OCI-LY1 (cell line): ENCODE results near the gene FCSK.

ENCODE experiments used
- H2AFZ ChIP-seq: fragments of 200-600 bp; sonication (generic), shearing (Covaris generic); 2 replicates; pipeline ENCODE4 v1.6.0; 2014; ENCODE audit warnings: antibody characterized with exemption, mild to moderate bottlenecking, low read length
- H3F3A ChIP-seq: fragments of 200-600 bp; sonication (generic), shearing (Covaris generic); 2 replicates; pipeline ENCODE4 v1.6.0; 2014; ENCODE audit warnings: mild to moderate bottlenecking, antibody characterized with exemption, low read length, moderate library complexity; ENCODE audit not compliant: insufficient read depth
- H3K27ac ChIP-seq: fragments of 200-600 bp; sonication (generic); 2 replicates; pipeline ENCODE4 v1.5.1; 2014; ENCODE audit warnings: low read length, mixed run types, mild to moderate bottlenecking, low read depth; ENCODE audit not compliant: poor library complexity, severe bottlenecking
- H3K27me3 ChIP-seq: fragments of 200-600 bp; sonication (generic); 2 replicates; pipeline ENCODE4 v1.6.0; 2014; ENCODE audit warnings: antibody characterized with exemption, mild to moderate bottlenecking, low read length, moderate library complexity; ENCODE audit not compliant: insufficient read depth
- H3K36me3 ChIP-seq: fragments of 200-600 bp; sonication (generic); 2 replicates; pipeline ENCODE4 v1.6.1; 2014; ENCODE audit warnings: mild to moderate bottlenecking, antibody characterized with exemption, low read length, moderate library complexity, mixed read lengths; ENCODE audit not compliant: insufficient read depth
- H3K4me1 ChIP-seq: fragments of 200-600 bp; sonication (generic); 2 replicates; pipeline ENCODE4 v1.5.1; 2014; ENCODE audit warnings: mild to moderate bottlenecking, low read length, moderate library complexity; ENCODE audit not compliant: insufficient read depth, severe bottlenecking
- H3K4me2 ChIP-seq: fragments of 200-600 bp; sonication (generic), shearing (Covaris generic); 2 replicates; pipeline ENCODE4 v1.6.1; 2014; ENCODE audit warnings: low read length
- H3K4me3 ChIP-seq: fragments of 200-600 bp; sonication (generic); 2 replicates; pipeline ENCODE4 v1.5.1; 2014; ENCODE audit warnings: low read length, low read depth, mild to moderate bottlenecking, mixed read lengths; ENCODE audit not compliant: poor library complexity, severe bottlenecking
- H3K79me2 ChIP-seq: fragments of 200-600 bp; shearing (Covaris generic); 2 replicates; pipeline ENCODE4 v1.6.1; 2016; ENCODE audit warnings: mixed run types, low read length, mixed read lengths; ENCODE audit not compliant: insufficient read depth
- H3K9ac ChIP-seq: fragments of 200-600 bp; sonication (generic), shearing (Covaris generic); 2 replicates; pipeline ENCODE4 v1.6.1; 2014; ENCODE audit warnings: mild to moderate bottlenecking, low read length, mixed read lengths
- H3K9me2 ChIP-seq: fragments of 200-600 bp; sonication (generic), shearing (Covaris generic); 2 replicates; pipeline ENCODE4 v1.6.1; 2014; ENCODE audit warnings: low read depth, mild to moderate bottlenecking, low read length, mixed read lengths
- H3K9me3 ChIP-seq: fragments of 200-600 bp; shearing (Covaris generic); 2 replicates; pipeline ENCODE4 v1.6.1; 2014; ENCODE audit warnings: low read length, mixed read lengths
- H4K20me1 ChIP-seq: fragments of 200-600 bp; sonication (generic), shearing (Covaris generic); 2 replicates; pipeline ENCODE4 v1.6.0; 2016; ENCODE audit warnings: mild to moderate bottlenecking, low read length; ENCODE audit not compliant: insufficient read depth
- EZH2 ChIP-seq: fragments of 200-600 bp; sonication (generic), shearing (Covaris generic); IDR thresholded peaks from 2 replicates; pipeline ENCODE4 v1.8.0; 2017; ENCODE audit warnings: borderline replicate concordance, mixed run types, mild to moderate bottlenecking, antibody characterized with exemption, low read length, moderate library complexity, mixed read lengths
- TF ChIP-seq, protein P1 (sequence below): fragments of 200-600 bp; sonication (generic), shearing (Covaris generic); IDR thresholded peaks from 2 replicates; pipeline ENCODE4 v1.5.1; 2017; ENCODE audit warnings: mild to moderate bottlenecking, antibody characterized with exemption, low read length, moderate library complexity, mixed read lengths

The FCSK gene

DNA sequence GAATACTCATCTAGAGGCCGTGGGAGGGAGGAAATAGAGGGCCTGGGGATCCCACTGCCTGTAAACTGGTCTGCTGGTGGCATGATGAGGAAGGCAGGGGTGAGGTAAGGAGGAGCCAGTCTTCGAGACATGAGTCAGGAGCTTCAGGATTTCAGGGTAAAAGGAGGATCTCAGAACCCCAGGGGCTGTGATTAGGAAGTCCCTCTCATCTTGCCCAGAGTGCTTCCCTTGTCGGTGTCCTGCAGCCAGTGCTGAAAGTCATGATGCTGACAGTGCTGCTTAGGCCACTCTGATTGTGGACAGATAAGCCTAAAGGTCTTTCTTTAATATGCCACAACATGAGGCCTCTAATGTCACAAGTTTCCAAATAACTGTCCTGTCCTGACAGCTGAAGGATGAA, 39.4 kb downstream of the FCSK start:
- no peaks in the 10 kb centered on the region for H4K20me1 ChIP-seq
- TF ChIP-seq, protein P1, sequence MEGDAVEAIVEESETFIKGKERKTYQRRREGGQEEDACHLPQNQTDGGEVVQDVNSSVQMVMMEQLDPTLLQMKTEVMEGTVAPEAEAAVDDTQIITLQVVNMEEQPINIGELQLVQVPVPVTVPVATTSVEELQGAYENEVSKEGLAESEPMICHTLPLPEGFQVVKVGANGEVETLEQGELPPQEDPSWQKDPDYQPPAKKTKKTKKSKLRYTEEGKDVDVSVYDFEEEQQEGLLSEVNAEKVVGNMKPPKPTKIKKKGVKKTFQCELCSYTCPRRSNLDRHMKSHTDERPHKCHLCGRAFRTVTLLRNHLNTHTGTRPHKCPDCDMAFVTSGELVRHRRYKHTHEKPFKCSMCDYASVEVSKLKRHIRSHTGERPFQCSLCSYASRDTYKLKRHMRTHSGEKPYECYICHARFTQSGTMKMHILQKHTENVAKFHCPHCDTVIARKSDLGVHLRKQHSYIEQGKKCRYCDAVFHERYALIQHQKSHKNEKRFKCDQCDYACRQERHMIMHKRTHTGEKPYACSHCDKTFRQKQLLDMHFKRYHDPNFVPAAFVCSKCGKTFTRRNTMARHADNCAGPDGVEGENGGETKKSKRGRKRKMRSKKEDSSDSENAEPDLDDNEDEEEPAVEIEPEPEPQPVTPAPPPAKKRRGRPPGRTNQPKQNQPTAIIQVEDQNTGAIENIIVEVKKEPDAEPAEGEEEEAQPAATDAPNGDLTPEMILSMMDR, result no peak
- no peak for TF ChIP-seq EZH2
- H3K4me2 ChIP-seq, result peak overlapping the region; percentile 9
- H3K79me2 ChIP-seq, result no peaks in the 10 kb centered on the region
- H3K36me3 ChIP-seq, result peaks cover 55% of the 10 kb centered on the region
- H3K27me3 ChIP-seq, result no peaks in the 10 kb centered on the region
- peaks cover 4% of the 10 kb centered on the region; the same call in 1 of the 2 replicates for H3F3A ChIP-seq
- peaks cover 34% of the 10 kb centered on the region for H3K4me1 ChIP-seq
- H3K9me2 ChIP-seq, result no peaks in the 10 kb centered on the region
- no peak overlapping the region for H3K4me3 ChIP-seq
- no peaks in the 10 kb centered on the region for H3K9me3 ChIP-seq
- peak overlapping the region; percentile 89 for H3K27ac ChIP-seq
- peak overlapping the region; percentile 20 for H3K9ac ChIP-seq
- H2AFZ ChIP-seq, result no peak overlapping the region

DNA sequence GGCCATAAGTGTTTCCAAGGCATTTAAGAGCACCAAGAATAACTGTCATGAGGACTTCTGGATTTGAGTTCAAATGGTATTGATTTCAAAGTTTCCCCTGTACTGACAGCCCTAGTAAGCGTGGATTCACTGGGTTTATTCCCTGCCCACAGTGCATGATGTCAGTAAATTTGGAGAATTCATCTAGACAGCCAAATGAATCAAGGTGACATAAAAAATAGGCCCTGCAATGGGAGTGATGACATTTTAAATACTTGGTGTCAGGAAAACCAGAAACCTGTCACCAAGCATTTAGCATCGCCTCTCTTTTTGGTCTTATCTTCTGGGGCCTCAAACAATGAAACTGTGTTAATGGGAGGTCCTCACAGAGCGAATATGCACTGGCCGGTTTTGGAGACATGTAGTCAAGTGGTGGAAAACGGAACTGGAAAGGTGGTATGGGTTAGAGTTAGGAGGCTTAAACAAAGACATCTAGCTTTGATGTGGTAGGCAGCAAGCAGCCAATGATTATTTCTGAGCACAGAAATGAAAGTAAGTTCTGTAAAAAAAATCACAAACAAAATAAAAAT, 39.9 kb downstream of the FCSK start:
- Histone ChIP-seq H4K20me1 (no peaks in the 10 kb centered on the region), H3K27ac (peak overlapping the region; percentile 89), H3K27me3 (no peaks in the 10 kb centered on the region), H3K9me2 (no peaks in the 10 kb centered on the region), H3K79me2 (no peaks in the 10 kb centered on the region), H3F3A (peaks cover 4% of the 10 kb centered on the region; the same call in 1 of the 2 replicates), H3K4me1 (peaks cover 34% of the 10 kb centered on the region), H3K4me3 (no peak overlapping the region), H3K4me2 (peak overlapping the region; percentile 39), H2AFZ (no peak overlapping the region), H3K9me3 (no peaks in the 10 kb centered on the region), H3K36me3 (peaks cover 56% of the 10 kb centered on the region), H3K9ac (peak overlapping the region; percentile 20)
- no peak for TF ChIP-seq EZH2
- TF ChIP-seq, protein P1, result no peak

DNA sequence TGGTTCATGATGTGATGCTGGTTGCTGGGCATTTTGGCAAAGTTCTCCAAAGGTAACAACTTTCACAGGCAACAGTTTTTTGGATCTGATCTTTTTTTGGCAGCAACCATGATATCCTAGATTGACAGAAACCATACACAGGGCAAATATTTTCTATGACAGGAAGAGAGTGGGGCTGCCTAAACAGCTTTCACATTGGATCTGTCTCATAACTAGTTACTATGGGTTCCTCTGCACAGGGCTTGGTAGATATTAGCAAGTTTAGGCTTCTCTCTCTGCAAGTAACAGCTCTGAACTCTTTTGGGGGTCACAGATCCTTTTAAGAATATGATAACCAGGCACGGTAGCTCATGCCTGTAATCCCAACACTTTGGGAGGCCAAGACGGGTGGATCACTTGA, 40.4 kb downstream of the FCSK start:
- TF ChIP-seq, protein P1, result no peak
- TF ChIP-seq EZH2, result no peak
- H3K9me3 ChIP-seq, result no peaks in the 10 kb centered on the region
- H3K36me3 ChIP-seq, result peaks cover 52% of the 10 kb centered on the region

More for the DNA sequence above, 40.4 kb downstream of the FCSK start:
- peaks cover 4% of the 10 kb centered on the region; the same call in 1 of the 2 replicates for H3F3A ChIP-seq
- H3K4me3 ChIP-seq, result no peak overlapping the region
- no peaks in the 10 kb centered on the region for H3K79me2 ChIP-seq
- peak overlapping the region; percentile 39 for H3K4me2 ChIP-seq
- no peaks in the 10 kb centered on the region for H3K27me3 ChIP-seq
- no peak overlapping the region for H2AFZ ChIP-seq
- H3K4me1 ChIP-seq, result peaks cover 34% of the 10 kb centered on the region
- no peaks in the 10 kb centered on the region for H3K9me2 ChIP-seq
- H4K20me1 ChIP-seq, result no peaks in the 10 kb centered on the region
- no peak overlapping the region for H3K9ac ChIP-seq
- peak overlapping the region; percentile 89 for H3K27ac ChIP-seq
